HEK293 (cell line): ENCODE data around the gene PDLIM1.
A peak's percentile ranks its signal among the peaks of the same experiment; 100 is the strongest.

Source experiments
- CTCF ChIA-PET: fragments of 350-600 bp; formaldehyde crosslinking; extraction: SDS; loops from one replicate; lab custom pipeline; 2021; ENCODE audit warnings: antibody characterized with exemption; lab: Yijun Ruan, JAX
- POLR2A ChIA-PET: fragments of 300-600 bp; formaldehyde crosslinking; extraction: SDS; loops from one replicate; lab custom pipeline; 2020; ENCODE audit warnings: antibody characterized with exemption, inconsistent platforms; lab: Yijun Ruan, JAX
- H3K27ac ChIP-seq: fragments of 200-500 bp; sonication (Bioruptor generic); 2 replicates; pipeline ENCODE4 v1.5.1; 2014; ENCODE audit warnings: low read depth, low read length, control low read depth, inconsistent platforms; ENCODE audit errors: extremely low read depth
- H3K36me3 ChIP-seq, 2 experiments: fragments of 200-500 bp in 1 of 2; sonication (Bioruptor generic) in 1 of 2; 1 replicate in 1 of 2; 2 replicates in 1 of 2; pipeline ENCODE4 v1.5.1; 2014 to 2017; ENCODE audit warnings: inconsistent platforms in 2 of 2, low read length in 2 of 2; ENCODE audit not compliant: control insufficient read depth in 2 of 2, insufficient read depth in 1 of 2
- H3K4me1 ChIP-seq: fragments of 200-500 bp; sonication (Bioruptor generic); 2 replicates; pipeline ENCODE4 v1.5.1; 2014; ENCODE audit warnings: mild to moderate bottlenecking, low read length, inconsistent platforms; ENCODE audit not compliant: control insufficient read depth, insufficient read depth
- H3K4me3 ChIP-seq: 2 replicates; pipeline ENCODE4 v1.5.1; 2011; ENCODE audit warnings: low read depth, mild to moderate bottlenecking, control low read depth, low read length, moderate library complexity
- H3K9me3 ChIP-seq: fragments of 200-500 bp; sonication (Bioruptor generic); 2 replicates; pipeline ENCODE4 v1.5.1; 2014; ENCODE audit warnings: low read depth, low read length, inconsistent platforms; ENCODE audit not compliant: control insufficient read depth, insufficient read depth
- GLIS1 ChIP-seq: fragments of 450-650 bp; formaldehyde crosslinking; IDR thresholded peaks from 2 replicates; pipeline ENCODE4 v1.5.1; 2016; ENCODE audit warnings: missing biosample characterization, missing genetic modification characterization
- GLIS2 ChIP-seq: fragments of 450-650 bp; formaldehyde crosslinking; IDR thresholded peaks from 2 replicates; pipeline ENCODE4 v1.5.1; 2016; ENCODE audit warnings: missing biosample characterization, missing genetic modification characterization
- KLF7 ChIP-seq: fragments of 450-650 bp; formaldehyde crosslinking; IDR thresholded peaks from 2 replicates; pipeline ENCODE4 v1.5.1; 2016; ENCODE audit warnings: missing biosample characterization, missing genetic modification characterization, borderline replicate concordance
- PBX3 ChIP-seq: sonication (generic); formaldehyde crosslinking; IDR thresholded peaks from 2 replicates; pipeline ENCODE4 v1.8.1; 2022; ENCODE audit warnings: mild to moderate bottlenecking, moderate library complexity, missing genetic modification reagents
- ZBTB49 ChIP-seq: fragments of 450-650 bp; formaldehyde crosslinking; IDR thresholded peaks from 2 replicates; pipeline ENCODE4 v1.5.1; 2016; ENCODE audit warnings: missing biosample characterization, missing genetic modification characterization, low read depth
- ZNF211 ChIP-seq: fragments of 450-650 bp; formaldehyde crosslinking; IDR thresholded peaks from 2 replicates; pipeline ENCODE4 v1.5.1; 2016; ENCODE audit warnings: low read depth, missing biosample characterization, missing genetic modification characterization
- ZNF223 ChIP-seq: fragments of 450-650 bp; formaldehyde crosslinking; IDR thresholded peaks from 2 replicates; pipeline ENCODE4 v1.5.1; 2016; ENCODE audit warnings: missing biosample characterization, missing genetic modification characterization
- ZNF23 ChIP-seq: fragments of 450-650 bp; formaldehyde crosslinking; IDR thresholded peaks from 2 replicates; pipeline ENCODE4 v1.5.1; 2016; ENCODE audit warnings: missing biosample characterization, missing genetic modification characterization, borderline replicate concordance
- ZNF366 ChIP-seq: fragments of 450-650 bp; formaldehyde crosslinking; conservative IDR thresholded peaks from 2 replicates; pipeline ENCODE4 v1.5.1; 2016; ENCODE audit warnings: missing biosample characterization, missing genetic modification characterization
- ZNF433 ChIP-seq: fragments of 450-650 bp; formaldehyde crosslinking; IDR thresholded peaks from 2 replicates; pipeline ENCODE4 v1.5.1; 2016; ENCODE audit warnings: missing biosample characterization, missing genetic modification characterization, low read depth
- ZNF529 ChIP-seq: fragments of 450-650 bp; formaldehyde crosslinking; IDR thresholded peaks from 2 replicates; pipeline ENCODE4 v1.5.1; 2017; ENCODE audit warnings: missing genetic modification characterization, missing biosample characterization; ENCODE audit not compliant: insufficient replicate concordance
- ZNF544 ChIP-seq: fragments of 450-650 bp; formaldehyde crosslinking; IDR thresholded peaks from 2 replicates; pipeline ENCODE4 v1.5.0; 2017; ENCODE audit warnings: missing biosample characterization, missing genetic modification characterization
- ZNF626 ChIP-seq: fragments of 450-650 bp; sonication (Bioruptor Pico); formaldehyde crosslinking; IDR thresholded peaks from 2 replicates; pipeline ENCODE4 v1.5.1; 2018; ENCODE audit warnings: missing biosample characterization, missing genetic modification characterization, inconsistent platforms
- ZNF629 ChIP-seq: fragments of 450-650 bp; formaldehyde crosslinking; IDR thresholded peaks from 2 replicates; pipeline ENCODE4 v1.5.1; 2017; ENCODE audit warnings: missing biosample characterization, missing genetic modification characterization
- ZNF654 ChIP-seq: fragments of 450-650 bp; formaldehyde crosslinking; IDR thresholded peaks from 2 replicates; pipeline ENCODE4 v1.5.1; 2016; ENCODE audit warnings: low read depth, missing biosample characterization, missing genetic modification characterization
- ZSCAN18 ChIP-seq: fragments of 450-650 bp; formaldehyde crosslinking; IDR thresholded peaks from 2 replicates; pipeline ENCODE4 v1.5.1; 2016; ENCODE audit warnings: missing biosample characterization, missing genetic modification characterization
- TF ChIP-seq, protein P1 (sequence below): fragments of 450-650 bp; formaldehyde crosslinking; IDR thresholded peaks from 2 replicates; pipeline ENCODE4 v1.5.1; 2016; ENCODE audit warnings: missing biosample characterization, missing genetic modification characterization
- TF ChIP-seq, protein P2 (sequence below): fragments of 450-650 bp; formaldehyde crosslinking; IDR thresholded peaks from 2 replicates; pipeline ENCODE4 v1.5.1; 2016; ENCODE audit warnings: missing biosample characterization, missing genetic modification characterization
- TF ChIP-seq, protein P3 (sequence below): fragments of 450-650 bp; formaldehyde crosslinking; IDR thresholded peaks from 2 replicates; pipeline ENCODE4 v1.5.1; 2016; ENCODE audit warnings: missing biosample characterization, missing genetic modification characterization
- TF ChIP-seq, protein P4 (sequence below): fragments of 450-650 bp; formaldehyde crosslinking; IDR thresholded peaks from 2 replicates; pipeline ENCODE4 v1.5.1; 2016; ENCODE audit warnings: missing biosample characterization, missing genetic modification characterization, low read depth

The PDLIM1 gene

GRCh38 chr10:95246582-95247051 lies 44.2 kb downstream of the PDLIM1 start:
- Histone ChIP-seq H3K4me3 (no peak overlapping the region), H3K9me3 (no peaks in the 10 kb centered on the region), H3K4me1 (no peaks in the 10 kb centered on the region), H3K36me3 (peaks cover 12 to 53% of the 10 kb centered on the region in 2 experiments; a peak in 2 of 3 replicates), H3K27ac (no peak overlapping the region)
- TF ChIP-seq, protein P1, sequence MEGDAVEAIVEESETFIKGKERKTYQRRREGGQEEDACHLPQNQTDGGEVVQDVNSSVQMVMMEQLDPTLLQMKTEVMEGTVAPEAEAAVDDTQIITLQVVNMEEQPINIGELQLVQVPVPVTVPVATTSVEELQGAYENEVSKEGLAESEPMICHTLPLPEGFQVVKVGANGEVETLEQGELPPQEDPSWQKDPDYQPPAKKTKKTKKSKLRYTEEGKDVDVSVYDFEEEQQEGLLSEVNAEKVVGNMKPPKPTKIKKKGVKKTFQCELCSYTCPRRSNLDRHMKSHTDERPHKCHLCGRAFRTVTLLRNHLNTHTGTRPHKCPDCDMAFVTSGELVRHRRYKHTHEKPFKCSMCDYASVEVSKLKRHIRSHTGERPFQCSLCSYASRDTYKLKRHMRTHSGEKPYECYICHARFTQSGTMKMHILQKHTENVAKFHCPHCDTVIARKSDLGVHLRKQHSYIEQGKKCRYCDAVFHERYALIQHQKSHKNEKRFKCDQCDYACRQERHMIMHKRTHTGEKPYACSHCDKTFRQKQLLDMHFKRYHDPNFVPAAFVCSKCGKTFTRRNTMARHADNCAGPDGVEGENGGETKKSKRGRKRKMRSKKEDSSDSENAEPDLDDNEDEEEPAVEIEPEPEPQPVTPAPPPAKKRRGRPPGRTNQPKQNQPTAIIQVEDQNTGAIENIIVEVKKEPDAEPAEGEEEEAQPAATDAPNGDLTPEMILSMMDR (tag by site-specific recombination) = peak; percentile 69
- TF ChIP-seq GLIS2 (tag by site-specific recombination) (peak; percentile 42; the same call in 1 of the 2 replicates), GLIS1 (tag by site-specific recombination) (peak; percentile 36; the same call in 1 of the 2 replicates), ZNF223 (tag by site-specific recombination) (no peak), ZNF433 (no peak), ZNF366 (tag by site-specific recombination) (0 out of 2 replicates have a peak, but pooled peaks have one; percentile 40), KLF7 (no peak), ZNF654 (tag by site-specific recombination) (peak; percentile 72)
- TF ChIP-seq, protein P2, sequence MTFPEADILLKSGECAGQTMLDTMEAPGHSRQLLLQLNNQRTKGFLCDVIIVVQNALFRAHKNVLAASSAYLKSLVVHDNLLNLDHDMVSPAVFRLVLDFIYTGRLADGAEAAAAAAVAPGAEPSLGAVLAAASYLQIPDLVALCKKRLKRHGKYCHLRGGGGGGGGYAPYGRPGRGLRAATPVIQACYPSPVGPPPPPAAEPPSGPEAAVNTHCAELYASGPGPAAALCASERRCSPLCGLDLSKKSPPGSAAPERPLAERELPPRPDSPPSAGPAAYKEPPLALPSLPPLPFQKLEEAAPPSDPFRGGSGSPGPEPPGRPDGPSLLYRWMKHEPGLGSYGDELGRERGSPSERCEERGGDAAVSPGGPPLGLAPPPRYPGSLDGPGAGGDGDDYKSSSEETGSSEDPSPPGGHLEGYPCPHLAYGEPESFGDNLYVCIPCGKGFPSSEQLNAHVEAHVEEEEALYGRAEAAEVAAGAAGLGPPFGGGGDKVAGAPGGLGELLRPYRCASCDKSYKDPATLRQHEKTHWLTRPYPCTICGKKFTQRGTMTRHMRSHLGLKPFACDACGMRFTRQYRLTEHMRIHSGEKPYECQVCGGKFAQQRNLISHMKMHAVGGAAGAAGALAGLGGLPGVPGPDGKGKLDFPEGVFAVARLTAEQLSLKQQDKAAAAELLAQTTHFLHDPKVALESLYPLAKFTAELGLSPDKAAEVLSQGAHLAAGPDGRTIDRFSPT (tag by site-specific recombination) = no peak
- TF ChIP-seq, protein P3, sequence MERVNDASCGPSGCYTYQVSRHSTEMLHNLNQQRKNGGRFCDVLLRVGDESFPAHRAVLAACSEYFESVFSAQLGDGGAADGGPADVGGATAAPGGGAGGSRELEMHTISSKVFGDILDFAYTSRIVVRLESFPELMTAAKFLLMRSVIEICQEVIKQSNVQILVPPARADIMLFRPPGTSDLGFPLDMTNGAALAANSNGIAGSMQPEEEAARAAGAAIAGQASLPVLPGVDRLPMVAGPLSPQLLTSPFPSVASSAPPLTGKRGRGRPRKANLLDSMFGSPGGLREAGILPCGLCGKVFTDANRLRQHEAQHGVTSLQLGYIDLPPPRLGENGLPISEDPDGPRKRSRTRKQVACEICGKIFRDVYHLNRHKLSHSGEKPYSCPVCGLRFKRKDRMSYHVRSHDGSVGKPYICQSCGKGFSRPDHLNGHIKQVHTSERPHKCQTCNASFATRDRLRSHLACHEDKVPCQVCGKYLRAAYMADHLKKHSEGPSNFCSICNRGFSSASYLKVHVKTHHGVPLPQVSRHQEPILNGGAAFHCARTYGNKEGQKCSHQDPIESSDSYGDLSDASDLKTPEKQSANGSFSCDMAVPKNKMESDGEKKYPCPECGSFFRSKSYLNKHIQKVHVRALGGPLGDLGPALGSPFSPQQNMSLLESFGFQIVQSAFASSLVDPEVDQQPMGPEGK (tag by site-specific recombination) = peak; percentile 34; the same call in 1 of the 2 replicates
- ChIA-PET CTCF (interaction anchor here (0.7 to 6.1 kb wide), 35 partner anchors 9 to 1401 kb away, joined by 3 to 271 read pairs (median 5); no protein-coding TSS in a partner anchor), POLR2A (interaction anchor here (1.0 to 1.4 kb wide), 2 partner anchors 18 to 52 kb away, joined by 3 read pairs; no protein-coding TSS in a partner anchor)

DNA sequence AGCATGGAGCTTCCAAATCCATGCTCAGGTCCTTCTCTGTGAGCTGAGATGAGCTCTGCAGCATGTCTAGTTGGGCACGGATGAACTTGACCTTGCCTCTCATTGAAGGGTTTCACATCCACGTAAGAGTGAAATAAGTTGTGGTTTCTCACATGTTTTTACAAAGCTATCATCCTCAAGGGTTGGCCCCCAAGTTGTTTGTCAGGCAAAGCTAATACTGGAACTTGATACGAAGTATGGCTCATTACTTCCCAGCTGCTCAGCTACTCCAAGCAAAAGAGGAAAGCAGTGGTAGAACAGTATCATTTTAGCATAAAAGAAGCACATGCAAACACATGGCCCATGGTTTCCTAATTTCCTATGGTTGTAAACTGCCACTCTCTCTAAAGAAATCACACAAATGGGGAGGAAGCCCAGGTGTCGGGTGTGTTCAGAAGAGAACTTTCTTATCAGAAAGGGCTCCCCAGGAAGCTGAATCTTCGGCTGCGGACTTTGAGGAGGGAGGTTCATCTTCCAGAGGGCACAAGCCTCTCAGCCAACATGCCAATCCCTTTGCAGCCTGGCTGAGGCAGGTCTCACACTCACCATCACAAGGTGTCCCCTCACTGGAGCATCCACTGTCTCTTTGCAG lies 45.3 kb downstream of the PDLIM1 start:
- H3K4me3 ChIP-seq = no peak overlapping the region
- no peak overlapping the region for H3K27ac ChIP-seq
- CTCF ChIA-PET = interaction anchor here (0.6 to 6.1 kb wide), 18 partner anchors 11 to 358 kb away, joined by 3 to 271 read pairs (median 5); no protein-coding TSS in a partner anchor
- no peaks in the 10 kb centered on the region for H3K9me3 ChIP-seq
- H3K4me1 ChIP-seq = no peaks in the 10 kb centered on the region
- peaks cover 12 to 63% of the 10 kb centered on the region in 2 experiments; a peak in 2 of 3 replicates for H3K36me3 ChIP-seq
- POLR2A ChIA-PET = interaction anchor here (1.4 kb wide), 1 partner anchor 19 kb away, joined by 3 read pairs; no protein-coding TSS in a partner anchor
- TF ChIP-seq, protein P4, sequence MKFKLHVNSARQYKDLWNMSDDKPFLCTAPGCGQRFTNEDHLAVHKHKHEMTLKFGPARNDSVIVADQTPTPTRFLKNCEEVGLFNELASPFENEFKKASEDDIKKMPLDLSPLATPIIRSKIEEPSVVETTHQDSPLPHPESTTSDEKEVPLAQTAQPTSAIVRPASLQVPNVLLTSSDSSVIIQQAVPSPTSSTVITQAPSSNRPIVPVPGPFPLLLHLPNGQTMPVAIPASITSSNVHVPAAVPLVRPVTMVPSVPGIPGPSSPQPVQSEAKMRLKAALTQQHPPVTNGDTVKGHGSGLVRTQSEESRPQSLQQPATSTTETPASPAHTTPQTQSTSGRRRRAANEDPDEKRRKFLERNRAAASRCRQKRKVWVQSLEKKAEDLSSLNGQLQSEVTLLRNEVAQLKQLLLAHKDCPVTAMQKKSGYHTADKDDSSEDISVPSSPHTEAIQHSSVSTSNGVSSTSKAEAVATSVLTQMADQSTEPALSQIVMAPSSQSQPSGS (tag by site-specific recombination) = no peak
- TF ChIP-seq PBX3 (CRISPR knock-in tag) (no peak), ZNF626 (tag by site-specific recombination) (no peak), ZNF23 (tag by site-specific recombination) (no peak), ZSCAN18 (no peak), ZNF433 (no peak), ZBTB49 (tag by site-specific recombination) (no peak), ZNF544 (no peak), ZNF529 (no peak), ZNF211 (tag by site-specific recombination) (no peak), ZNF629 (tag by site-specific recombination) (no peak)
